Nephron progenitor cell (in vitro differentiated cells): ENCODE measurements around the gene CCDC121.

Source experiments
- DNase-seq: peaks from one replicate; pipeline ENCODE4 v3.0.0; 2021
- H3K27ac Mint-ChIP-seq: 2 replicates; pipeline ENCODE4 v1.8.0; 2021; ENCODE audit warnings: mild to moderate bottlenecking, moderate library complexity, mixed read lengths
- H3K27me3 Mint-ChIP-seq: 2 replicates; pipeline ENCODE4 v1.8.0; 2021; ENCODE audit warnings: mild to moderate bottlenecking, low read depth, mixed read lengths; ENCODE audit not compliant: poor library complexity
- H3K36me3 Mint-ChIP-seq: 2 replicates; pipeline ENCODE4 v1.8.0; 2021; ENCODE audit warnings: low read depth, mixed read lengths
- H3K4me1 Mint-ChIP-seq: 2 replicates; pipeline ENCODE4 v1.8.0; 2021; ENCODE audit warnings: mixed read lengths
- H3K4me3 Mint-ChIP-seq: 2 replicates; pipeline ENCODE4 v1.8.0; 2021; ENCODE audit warnings: mild to moderate bottlenecking, moderate library complexity, mixed read lengths
- H3K9me3 Mint-ChIP-seq: 2 replicates; pipeline ENCODE4 v1.8.0; 2021; ENCODE audit warnings: mild to moderate bottlenecking, moderate library complexity, mixed read lengths
- TF ChIP-seq, protein P1 (sequence below): fragments of 200-600 bp; sonication (generic); IDR thresholded peaks from 2 replicates; pipeline ENCODE4 v1.5.0; 2021; ENCODE audit warnings: antibody characterized with exemption

CCDC121 gene, protein sequence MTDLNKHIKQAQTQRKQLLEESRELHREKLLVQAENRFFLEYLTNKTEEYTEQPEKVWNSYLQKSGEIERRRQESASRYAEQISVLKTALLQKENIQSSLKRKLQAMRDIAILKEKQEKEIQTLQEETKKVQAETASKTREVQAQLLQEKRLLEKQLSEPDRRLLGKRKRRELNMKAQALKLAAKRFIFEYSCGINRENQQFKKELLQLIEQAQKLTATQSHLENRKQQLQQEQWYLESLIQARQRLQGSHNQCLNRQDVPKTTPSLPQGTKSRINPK

GRCh38 chr2:27628767-27629709, at the start of gene CCDC121, which contains the start of gene GPN1:
TSS of gene CCDC121 (minus strand) at chr2:27629012. CDS start at chr2:27627799, 1,213 bp downstream.
TSS of gene GPN1 (plus strand) at chr2:27629050. CDS start at chr2:27629059, 9 bp downstream.
- Mint-ChIP-seq H3K36me3 (peaks cover 23% of the 10 kb centered on the region), H3K4me1 (peaks cover 10% of the 10 kb centered on the region), H3K4me3 (no peak within 1 kb of the TSS), H3K27me3 (no peaks in the 10 kb centered on the region), H3K9me3 (no peaks in the 10 kb centered on the region), H3K27ac (no peak within 1 kb of the TSS)
- TF ChIP-seq, protein P1, sequence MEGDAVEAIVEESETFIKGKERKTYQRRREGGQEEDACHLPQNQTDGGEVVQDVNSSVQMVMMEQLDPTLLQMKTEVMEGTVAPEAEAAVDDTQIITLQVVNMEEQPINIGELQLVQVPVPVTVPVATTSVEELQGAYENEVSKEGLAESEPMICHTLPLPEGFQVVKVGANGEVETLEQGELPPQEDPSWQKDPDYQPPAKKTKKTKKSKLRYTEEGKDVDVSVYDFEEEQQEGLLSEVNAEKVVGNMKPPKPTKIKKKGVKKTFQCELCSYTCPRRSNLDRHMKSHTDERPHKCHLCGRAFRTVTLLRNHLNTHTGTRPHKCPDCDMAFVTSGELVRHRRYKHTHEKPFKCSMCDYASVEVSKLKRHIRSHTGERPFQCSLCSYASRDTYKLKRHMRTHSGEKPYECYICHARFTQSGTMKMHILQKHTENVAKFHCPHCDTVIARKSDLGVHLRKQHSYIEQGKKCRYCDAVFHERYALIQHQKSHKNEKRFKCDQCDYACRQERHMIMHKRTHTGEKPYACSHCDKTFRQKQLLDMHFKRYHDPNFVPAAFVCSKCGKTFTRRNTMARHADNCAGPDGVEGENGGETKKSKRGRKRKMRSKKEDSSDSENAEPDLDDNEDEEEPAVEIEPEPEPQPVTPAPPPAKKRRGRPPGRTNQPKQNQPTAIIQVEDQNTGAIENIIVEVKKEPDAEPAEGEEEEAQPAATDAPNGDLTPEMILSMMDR = no peak
- peak; percentile 82 for DNase-seq

- no peaks in the 10 kb centered on the region for H3K9me3 Mint-ChIP-seq
- H3K36me3 Mint-ChIP-seq = peaks cover 49% of the 10 kb centered on the region
- no peak overlapping the region for H3K4me3 Mint-ChIP-seq
- H3K4me1 Mint-ChIP-seq = no peaks in the 10 kb centered on the region
- H3K27me3 Mint-ChIP-seq = no peaks in the 10 kb centered on the region
- no peak for DNase-seq
- H3K27ac Mint-ChIP-seq = peak overlapping the region; percentile 54
- TF ChIP-seq, protein P1 = no peak
Measured at GRCh38 chr2:27672723-27673486, 44.1 kb upstream of the CCDC121 start.

GRCh38 chr2:27671235-27671634, 42.4 kb upstream of the CCDC121 start:
- Mint-ChIP-seq H3K27ac (no peak overlapping the region), H3K4me1 (no peaks in the 10 kb centered on the region), H3K27me3 (no peaks in the 10 kb centered on the region), H3K4me3 (no peak overlapping the region), H3K9me3 (no peaks in the 10 kb centered on the region), H3K36me3 (peaks cover 57% of the 10 kb centered on the region)
- TF ChIP-seq, protein P1 = no peak
- DNase-seq = no peak

DNA sequence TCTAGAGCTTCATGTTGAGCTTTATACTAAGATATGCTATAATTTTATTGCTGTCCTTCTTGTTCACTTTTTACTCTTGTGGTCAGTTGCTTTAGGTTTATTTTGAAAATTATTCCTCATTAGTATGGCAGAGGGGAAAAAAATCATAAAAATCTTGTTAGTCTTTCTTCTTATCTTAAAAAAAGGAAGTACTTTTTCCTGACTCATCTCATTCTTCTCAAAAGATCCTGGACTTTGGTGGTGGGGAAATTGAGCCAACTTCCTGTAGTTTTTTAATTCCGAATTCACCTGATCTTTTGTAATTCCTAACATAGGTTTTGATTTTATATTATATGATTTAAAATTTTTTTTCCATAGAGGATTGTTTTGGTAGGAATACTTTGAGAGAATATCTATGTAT, 38.6 kb upstream of the CCDC121 start:
- Mint-ChIP-seq H3K4me1 (peaks cover 27% of the 10 kb centered on the region), H3K4me3 (no peak overlapping the region), H3K27me3 (peaks cover 6% of the 10 kb centered on the region), H3K9me3 (no peaks in the 10 kb centered on the region), H3K27ac (no peak overlapping the region), H3K36me3 (peaks cover 46% of the 10 kb centered on the region)
- TF ChIP-seq, protein P1 = no peak
- no peak for DNase-seq

GRCh38 chr2:27664622-27665363, 36.0 kb upstream of the CCDC121 start:
- H3K9me3 Mint-ChIP-seq = no peaks in the 10 kb centered on the region
- DNase-seq = no peak
- TF ChIP-seq, protein P1 = no peak
- peaks cover 50% of the 10 kb centered on the region for H3K36me3 Mint-ChIP-seq
- H3K4me1 Mint-ChIP-seq = peaks cover 39% of the 10 kb centered on the region
- peaks cover 6% of the 10 kb centered on the region for H3K27me3 Mint-ChIP-seq
- H3K4me3 Mint-ChIP-seq = peak overlapping the region; percentile 99
- H3K27ac Mint-ChIP-seq = no peak overlapping the region
